ENCODE data around the gene ADGRA1. TPM values are rescaled to one million over a fixed set of nuclear protein-coding genes. Genes with fewer than 3 reads are reported as not detected.

ADGRA1 gene
- total and polyA plus RNA-seq, 2 of the 8 experiments (the other 6 are each of a cell fraction or from before 2014, with no cell fraction given), result 0.17 to 0.21 TPM

DNA sequence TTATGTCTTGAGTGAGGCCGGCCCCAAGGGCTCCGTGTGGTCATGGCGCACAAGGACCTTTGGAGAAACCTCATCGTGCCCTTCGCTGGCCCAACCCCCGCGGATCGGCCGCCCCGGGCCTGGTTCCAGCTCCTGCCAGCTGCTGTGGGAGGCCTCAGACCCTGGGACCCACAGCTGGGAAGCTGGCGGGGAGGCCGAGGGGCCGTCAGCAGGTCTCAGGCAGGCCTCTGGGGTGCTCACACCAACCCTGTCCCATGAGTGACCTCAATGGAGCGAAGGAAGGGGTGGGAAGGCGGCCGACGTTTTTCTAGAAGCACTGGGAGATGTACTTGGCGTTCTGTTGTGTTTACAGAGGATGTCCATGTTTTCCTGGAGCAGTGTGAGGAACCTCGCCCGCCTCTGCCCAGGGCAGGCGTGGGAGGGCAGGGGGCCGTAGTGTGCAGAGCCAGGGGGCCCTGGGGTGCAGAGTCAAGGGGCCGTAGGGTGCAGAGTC, 18.6 kb upstream of the ADGRA1 start:
- Histone ChIP-seq H3K4me3 (ENCODE audit: extremely low read depth in 1 of 4, insufficient read depth in 2 of 4, low read depth in 3 of 4, low read length in 4 of 4) (no peak overlapping the region), H3K4me2 (ENCODE audit: insufficient read depth in 1 of 2, low read depth in 2 of 2, low read length in 2 of 2) (no peak overlapping the region), H4K91ac (replicated peaks; ENCODE audit: insufficient read length, low read length) (no peak overlapping the region), H3K4ac (replicated peaks; ENCODE audit: insufficient read length, low read depth, low read length) (no peak overlapping the region), H3K79me2 (ENCODE audit: control insufficient read depth in 1 of 2, insufficient read depth in 2 of 2, low read length in 2 of 2) (no peaks in the 10 kb centered on the region), H3K14ac (ENCODE audit: insufficient read length) (no peak overlapping the region), H3K18ac (ENCODE audit: extremely low read depth, low read length) (no peak overlapping the region), H3K9me3 (ENCODE audit: insufficient read depth in 2 of 2, low read depth in 1 of 2, low read length in 1 of 2) (no peaks in the 10 kb centered on the region; a peak in 1 of 4 replicates), H4K5ac (ENCODE audit: insufficient read length, low read depth, low read length) (no peak overlapping the region), H2BK15ac (ENCODE audit: low read length) (no peak overlapping the region), H3K27me3 (replicated peaks in 1 of 4; ENCODE audit: control insufficient read depth in 3 of 4, extremely low read depth in 1 of 4, insufficient read depth in 3 of 4, low read length in 3 of 4) (no peaks in the 10 kb centered on the region), H3K4me1 (replicated peaks in 1 of 4; ENCODE audit: control insufficient read depth in 3 of 4, insufficient read depth in 4 of 4, low read length in 3 of 4) (peaks cover 0 to 6% (median 0%) of the 10 kb centered on the region in 4 experiments; a peak in 3 of 7 replicates), H2BK12ac (ENCODE audit: low read depth, low read length) (no peak overlapping the region), H3K56ac (replicated peaks; ENCODE audit: insufficient read length, low read depth, low read length) (no peak overlapping the region), H2AFZ (ENCODE audit: low read length) (no peak overlapping the region), H3K36me3 (ENCODE audit: control insufficient read depth in 2 of 4, insufficient read depth in 4 of 4, low read length in 3 of 4) (no peaks in the 10 kb centered on the region), H3K79me1 (ENCODE audit: low read depth, low read length) (no peaks in the 10 kb centered on the region), H3K23ac (ENCODE audit: insufficient read length) (no peak overlapping the region), H2BK20ac (ENCODE audit: low read length) (no peak overlapping the region), H3K23me2 (ENCODE audit: low read depth, low read length) (peaks cover 11% of the 10 kb centered on the region; the same call in 1 of the 2 replicates), H3K27ac (ENCODE audit: low read depth, low read length) (no peak overlapping the region), H3K9ac (replicated peaks in 1 of 4; ENCODE audit: extremely low read depth in 1 of 4, low read depth in 3 of 4, low read length in 3 of 4) (no peak overlapping the region), H4K8ac (ENCODE audit: extremely low read depth, insufficient read depth, low read length) (peak overlapping the region; percentile 68; the same call in 1 of the 2 replicates), H2BK5ac (ENCODE audit: low read depth, low read length) (no peak overlapping the region), H2BK120ac (replicated peaks; ENCODE audit: low read depth, low read length) (no peak overlapping the region), H4K20me1 (replicated peaks in 1 of 2; ENCODE audit: control insufficient read depth in 1 of 2, insufficient read depth in 2 of 2, low read length in 2 of 2) (peaks cover 0 to 1% of the 10 kb centered on the region in 2 experiments), H2AK5ac (ENCODE audit: low read depth, low read length) (no peak overlapping the region)
- DNase-seq (ENCODE audit: low read depth in 1 of 2, low spot score in 2 of 2), result no peak
- FAIRE-seq, result no peak
- no peak for TF ChIP-seq YY1 (IDR thresholded peaks at IDR 0.05; ENCODE audit: low read depth, low read length)
- no peak for TF ChIP-seq TAF7 (optimal IDR thresholded peaks at IDR 0.05; ENCODE audit: borderline replicate concordance, low read depth, low read length)
- CTCF ChIA-PET (ENCODE audit: partially characterized antibody), result interaction anchor here (0.6 to 1.3 kb wide), 2 partner anchors 17 to 171 kb away, joined by 3 read pairs; no protein-coding TSS in a partner anchor
- POLR2A ChIA-PET (ENCODE audit: partially characterized antibody), result no interaction called here
- 83% methylated on average over 17 of the region's 23 CpGs; no CpG with 5 or more reads in 1 of the 2 experiments for WGBS, 2 experiments (ENCODE audit: extremely low coverage in 1 of 2, insufficient coverage in 1 of 2, insufficient read length in 1 of 2, insufficient replicate concordance in 2 of 2, low coverage in 1 of 2, low lambda C conversion rate in 2 of 2, missing lambda C conversion rate in 1 of 2)
